Hepatocyte (in vitro differentiated cells): ENCODE data around the gene EIF4G3.

Source experiments
- EZH2phosphoT487 ChIP-seq: fragments of 200-600 bp; sonication (generic); IDR thresholded peaks from one replicate; pipeline ENCODE4 v1.6.1; 2018; ENCODE audit warnings: antibody characterized with exemption, mild to moderate bottlenecking, low read depth, moderate library complexity; ENCODE audit not compliant: unreplicated experiment, severe bottlenecking
- TF ChIP-seq, protein P1 (sequence below): fragments of 200-600 bp; sonication (generic); IDR thresholded peaks from 2 replicates; pipeline ENCODE4 v1.5.1; 2016; ENCODE audit warnings: antibody characterized with exemption, mild to moderate bottlenecking; ENCODE audit not compliant: poor library complexity

DNA sequence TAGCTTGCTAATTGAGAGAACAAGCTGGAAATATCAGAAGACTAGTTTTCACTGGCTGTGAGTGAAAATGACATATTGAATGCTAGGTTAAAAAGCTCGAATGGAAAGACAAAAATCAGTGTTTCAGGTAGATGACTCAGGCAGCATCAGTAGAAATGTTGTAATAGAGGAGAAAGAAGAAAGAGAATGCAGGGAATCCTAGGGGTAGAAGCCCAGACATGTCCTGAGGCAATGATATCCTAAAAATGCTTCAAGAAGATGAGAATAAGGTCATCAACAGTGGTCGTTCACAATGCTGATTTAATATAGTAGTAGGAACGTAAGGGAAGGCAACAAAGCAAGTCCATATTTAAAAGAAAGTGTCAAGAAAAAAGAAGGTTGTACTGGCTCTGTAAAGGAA lies 292.9 kb downstream of the EIF4G3 start:
- TF ChIP-seq, protein P1, sequence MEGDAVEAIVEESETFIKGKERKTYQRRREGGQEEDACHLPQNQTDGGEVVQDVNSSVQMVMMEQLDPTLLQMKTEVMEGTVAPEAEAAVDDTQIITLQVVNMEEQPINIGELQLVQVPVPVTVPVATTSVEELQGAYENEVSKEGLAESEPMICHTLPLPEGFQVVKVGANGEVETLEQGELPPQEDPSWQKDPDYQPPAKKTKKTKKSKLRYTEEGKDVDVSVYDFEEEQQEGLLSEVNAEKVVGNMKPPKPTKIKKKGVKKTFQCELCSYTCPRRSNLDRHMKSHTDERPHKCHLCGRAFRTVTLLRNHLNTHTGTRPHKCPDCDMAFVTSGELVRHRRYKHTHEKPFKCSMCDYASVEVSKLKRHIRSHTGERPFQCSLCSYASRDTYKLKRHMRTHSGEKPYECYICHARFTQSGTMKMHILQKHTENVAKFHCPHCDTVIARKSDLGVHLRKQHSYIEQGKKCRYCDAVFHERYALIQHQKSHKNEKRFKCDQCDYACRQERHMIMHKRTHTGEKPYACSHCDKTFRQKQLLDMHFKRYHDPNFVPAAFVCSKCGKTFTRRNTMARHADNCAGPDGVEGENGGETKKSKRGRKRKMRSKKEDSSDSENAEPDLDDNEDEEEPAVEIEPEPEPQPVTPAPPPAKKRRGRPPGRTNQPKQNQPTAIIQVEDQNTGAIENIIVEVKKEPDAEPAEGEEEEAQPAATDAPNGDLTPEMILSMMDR = no peak
- no peak for TF ChIP-seq EZH2phosphoT487
